GM18517 (cell line): Measurements from ENCODE around the gene ANKRD28.

ENCODE experiments used
- ATAC-seq: cut with Tn5 transposase; IDR thresholded peaks from one replicate; pipeline ENCODE4 v1.9.1; 2021; ENCODE audit warnings: mild to moderate bottlenecking, moderate library complexity; ENCODE audit not compliant: unreplicated experiment

ANKRD28 gene

DNA sequence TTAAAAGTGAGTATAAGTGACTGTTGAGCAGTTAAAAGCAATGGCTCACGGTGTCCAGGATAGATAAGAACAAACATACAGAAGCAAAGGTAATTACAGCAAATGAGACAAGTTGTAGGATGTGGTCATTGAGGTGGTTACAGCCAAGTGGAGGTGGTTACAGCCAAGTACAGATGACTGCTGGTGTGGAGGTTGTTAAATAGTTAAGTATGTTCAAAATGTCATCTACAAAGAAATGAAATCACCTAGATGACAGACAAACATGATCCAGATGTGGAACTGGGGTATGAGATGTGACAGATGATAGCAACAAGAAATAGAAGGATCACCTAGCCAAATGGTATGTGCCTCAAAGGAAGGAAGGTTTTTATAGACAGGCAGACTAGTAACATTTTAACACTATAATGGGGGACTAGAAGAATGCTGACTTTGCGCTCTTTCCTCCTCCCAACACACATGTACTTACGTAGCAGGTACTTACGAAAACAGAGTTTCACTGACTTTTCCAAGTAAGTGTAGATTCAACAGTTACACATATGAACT, 6.8 kb upstream of the ANKRD28 start:
- ATAC-seq = peak; percentile 44

DNA sequence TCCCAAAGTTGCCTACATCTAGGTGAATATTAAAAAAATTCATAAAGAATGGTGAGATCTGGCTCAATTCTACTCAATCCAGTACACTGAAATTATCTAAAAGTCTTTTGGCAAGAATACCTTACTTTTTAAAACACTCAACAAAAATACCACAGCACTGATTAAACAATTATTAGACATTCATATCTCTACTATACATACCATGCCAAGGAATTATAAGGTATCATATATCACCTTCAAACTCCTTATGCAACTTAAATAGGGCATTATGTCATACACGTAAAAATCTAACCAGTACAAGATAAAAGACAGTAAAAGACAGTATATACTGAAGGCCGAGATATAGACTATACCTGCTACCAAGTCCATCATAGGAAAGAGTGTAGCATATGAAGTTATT, 6.1 kb upstream of the ANKRD28 start:
- ATAC-seq = no peak

DNA sequence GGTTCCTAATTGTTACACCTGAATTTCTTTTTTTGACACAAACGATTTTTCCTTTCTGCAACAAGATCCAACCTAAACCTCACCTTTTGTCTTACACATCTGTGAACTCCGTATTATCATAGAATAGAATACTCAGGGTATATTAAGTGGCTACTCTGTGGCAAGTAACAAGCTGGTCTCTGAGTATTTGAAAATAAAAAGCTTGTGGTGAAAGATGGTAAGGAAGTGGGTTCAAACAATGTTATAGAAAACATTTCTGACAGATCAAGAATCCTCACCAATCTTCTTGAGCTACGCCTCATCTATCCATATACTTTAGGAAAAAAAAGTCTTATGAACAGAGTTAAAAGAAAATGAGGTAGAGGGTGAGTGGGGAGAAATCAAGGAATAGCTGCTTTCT, 3.5 kb upstream of the ANKRD28 start:
- ATAC-seq = no peak

DNA sequence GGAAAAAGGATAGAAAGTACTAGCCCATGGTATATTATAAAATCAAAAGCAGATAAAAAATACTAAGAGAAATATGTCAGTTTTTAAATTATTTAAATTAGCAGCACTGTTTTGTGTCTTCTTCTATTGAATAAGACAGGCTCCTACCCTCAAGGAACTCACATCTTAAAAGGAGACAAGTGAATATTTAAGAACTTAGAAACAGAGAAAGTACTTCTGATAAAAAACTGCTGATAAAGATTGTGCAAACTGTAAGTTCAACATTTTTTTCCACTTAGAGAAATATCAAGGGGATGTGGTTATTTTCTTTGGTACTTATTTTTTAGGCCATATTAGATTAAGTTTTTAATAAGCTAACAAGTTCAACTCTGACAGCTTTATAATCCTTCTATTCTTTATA, 3.0 kb upstream of the ANKRD28 start:
- ATAC-seq = no peak

DNA sequence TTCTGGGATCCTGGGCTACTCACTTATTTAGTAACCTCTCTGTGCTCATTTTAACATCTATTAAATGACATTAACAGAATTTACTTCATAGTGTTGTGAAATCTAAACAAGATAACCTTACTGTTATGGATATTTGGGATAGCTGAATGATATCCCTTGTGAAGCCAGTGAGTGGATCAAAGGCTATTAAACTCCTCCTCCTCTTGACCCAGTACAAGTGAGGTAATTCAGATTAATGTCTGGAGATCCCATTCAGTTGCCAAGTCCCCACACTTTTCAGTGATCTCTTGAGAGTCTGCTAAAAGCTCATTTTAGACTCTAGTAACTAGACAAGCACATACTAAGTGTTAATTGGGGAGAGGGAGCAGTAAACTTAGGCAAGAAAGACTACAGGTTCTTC, 2.5 kb upstream of the ANKRD28 start:
- no peak for ATAC-seq

DNA sequence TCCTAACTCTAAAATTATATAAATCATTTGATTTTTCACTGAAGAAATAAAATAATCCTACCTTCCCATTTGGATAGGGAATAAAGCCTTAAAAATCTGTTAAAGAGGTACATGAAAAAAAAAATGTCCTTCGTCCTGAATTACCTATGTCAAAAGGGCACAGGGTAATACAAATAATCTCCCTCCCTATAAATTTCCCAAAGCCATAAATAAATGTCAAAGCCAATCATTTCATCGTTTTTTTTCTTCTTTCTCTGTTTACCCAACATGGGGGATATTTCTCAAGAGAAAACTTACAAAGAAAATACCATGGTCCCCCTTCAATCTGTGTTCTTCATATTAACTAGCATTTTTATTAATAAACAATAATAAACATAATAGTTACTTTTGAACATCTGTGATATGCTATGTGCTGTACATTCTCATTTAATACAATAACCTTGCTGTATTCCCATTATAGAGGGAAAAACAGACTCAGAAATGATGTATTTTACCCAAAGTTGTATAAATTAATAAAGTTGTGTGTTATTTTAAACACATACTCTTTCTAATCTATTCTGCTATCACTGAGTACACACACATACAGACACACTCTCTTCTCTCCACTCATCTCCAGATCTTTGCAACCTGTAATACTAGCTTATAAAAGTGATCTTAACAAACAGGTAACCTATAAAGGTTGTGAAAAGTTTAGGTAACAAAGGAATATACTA, 910 bp upstream of the ANKRD28 start:
- ATAC-seq = no peak

DNA sequence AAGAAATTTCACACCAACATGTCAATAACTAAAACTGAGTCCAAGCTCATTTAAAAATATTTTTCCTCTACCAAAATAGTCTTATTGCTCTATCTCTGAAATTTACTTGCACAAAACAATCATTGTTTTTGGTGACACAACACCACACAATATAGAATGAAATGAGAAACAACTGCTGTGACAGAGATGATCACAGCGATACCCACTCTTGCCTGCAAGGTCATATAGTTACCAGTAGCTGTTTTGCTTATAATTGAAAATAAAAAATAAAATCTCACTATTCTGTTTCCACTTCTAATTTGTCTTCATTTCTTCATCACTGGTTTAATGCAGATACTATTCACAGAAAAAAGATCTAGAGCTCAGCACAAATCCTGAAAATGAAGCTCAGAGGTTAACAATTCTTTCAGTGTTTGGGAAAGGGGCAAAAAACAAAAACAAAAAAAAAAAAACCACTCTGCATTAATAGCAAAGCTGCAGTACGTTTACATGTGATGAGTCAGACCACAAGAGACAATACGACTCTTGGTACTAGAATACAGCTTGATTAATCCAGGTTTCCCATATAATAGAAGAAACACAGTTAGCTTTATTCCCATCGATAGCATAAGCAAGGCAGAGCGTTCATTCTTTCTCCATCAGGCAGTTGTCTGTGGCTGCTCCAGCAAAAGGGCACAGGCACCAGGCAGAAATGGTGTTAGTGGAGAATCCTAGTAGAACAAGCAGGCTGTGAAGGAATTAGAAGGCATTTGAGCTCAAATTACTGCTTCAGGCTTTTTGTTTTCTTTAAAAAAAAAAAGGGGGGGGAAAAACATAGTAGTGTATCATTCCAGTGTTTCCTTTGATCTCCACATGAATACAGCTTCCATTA, 773 bp downstream of the ANKRD28 start:
- no peak for ATAC-seq

DNA sequence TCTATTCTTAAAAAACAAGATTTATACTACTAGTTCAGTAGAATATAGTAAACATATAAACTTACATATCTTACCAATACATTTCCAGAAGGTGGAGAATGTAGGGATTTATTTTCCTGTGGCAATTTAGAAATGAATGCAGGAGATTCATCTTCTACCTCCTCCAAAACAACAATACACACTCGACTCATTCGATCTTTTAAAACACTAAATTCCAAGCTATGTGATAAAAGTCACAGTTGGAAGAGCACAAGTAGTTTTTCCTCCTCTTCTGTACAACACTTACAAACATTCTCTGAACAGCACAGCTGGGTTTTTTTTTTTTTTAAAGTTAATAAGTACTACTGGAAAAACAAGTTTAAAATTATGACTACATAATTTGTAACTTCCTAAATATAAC, 1.4 kb downstream of the ANKRD28 start:
- no peak for ATAC-seq

DNA sequence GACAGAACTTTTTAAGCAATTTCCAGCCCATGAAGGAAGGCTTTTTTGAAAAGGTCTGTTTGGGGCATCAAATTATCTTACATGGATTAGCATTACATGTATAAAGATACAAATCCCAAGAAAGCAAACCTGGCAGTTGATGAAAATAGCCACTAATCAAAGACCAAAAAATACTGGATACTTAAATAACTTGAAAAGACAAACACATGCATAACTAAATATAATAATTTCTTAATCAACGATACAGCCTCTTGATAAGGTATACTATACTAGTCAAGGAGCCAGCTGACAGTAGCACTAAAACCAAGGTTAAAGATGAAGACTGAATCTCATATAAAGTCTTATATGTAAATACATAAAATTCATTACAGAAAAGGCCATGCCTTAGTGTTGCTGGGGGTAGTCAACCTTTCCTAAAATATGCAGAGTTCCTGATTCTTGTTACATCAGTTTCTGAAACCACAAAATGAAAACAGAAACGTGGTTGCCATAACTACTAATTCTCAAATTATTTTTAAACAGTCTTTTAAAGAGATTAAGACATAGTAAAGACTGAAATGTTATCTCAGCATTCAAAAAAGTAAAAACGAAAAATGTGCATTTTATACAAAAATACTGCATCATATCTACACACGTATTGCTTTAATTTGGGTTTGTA, 2.0 kb downstream of the ANKRD28 start:
- peak; percentile 38 for ATAC-seq

DNA sequence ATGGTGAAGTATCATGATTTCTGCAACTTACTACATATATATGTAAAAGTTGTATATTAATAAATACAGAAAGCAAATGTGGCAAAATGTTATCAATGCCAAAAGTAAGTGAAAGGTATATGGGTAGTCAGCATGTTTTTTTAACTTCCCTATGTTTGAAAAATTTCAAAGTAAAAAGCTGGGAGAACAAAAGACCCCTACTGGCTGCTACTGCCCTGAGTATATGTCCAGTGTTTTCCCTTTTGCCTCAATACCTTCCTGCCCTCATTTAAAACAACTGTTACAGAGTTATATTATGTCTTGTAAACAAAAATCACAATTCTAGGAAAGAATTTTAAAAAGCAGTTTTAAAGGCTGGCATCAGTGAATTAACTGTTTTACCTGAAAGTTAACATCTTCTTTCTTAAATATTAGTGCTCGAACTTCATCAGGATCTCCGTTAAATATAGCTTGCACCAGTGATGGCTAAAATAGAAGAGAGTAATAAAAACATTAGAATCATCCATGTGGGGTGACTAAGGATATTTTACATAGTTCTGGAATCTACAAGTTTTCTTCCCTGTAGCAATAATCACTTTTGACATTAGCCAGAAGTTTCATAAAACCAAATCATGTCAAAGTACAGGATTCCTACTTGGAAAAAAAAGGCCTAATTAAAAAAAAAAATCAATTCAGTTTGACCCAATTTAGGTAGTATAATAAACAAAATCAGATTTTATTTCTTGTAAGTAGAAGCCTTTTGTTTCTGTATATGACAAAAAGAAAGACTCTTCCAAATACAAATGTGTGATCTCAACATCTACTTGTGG, 2.7 kb downstream of the ANKRD28 start:
- ATAC-seq = no peak

DNA sequence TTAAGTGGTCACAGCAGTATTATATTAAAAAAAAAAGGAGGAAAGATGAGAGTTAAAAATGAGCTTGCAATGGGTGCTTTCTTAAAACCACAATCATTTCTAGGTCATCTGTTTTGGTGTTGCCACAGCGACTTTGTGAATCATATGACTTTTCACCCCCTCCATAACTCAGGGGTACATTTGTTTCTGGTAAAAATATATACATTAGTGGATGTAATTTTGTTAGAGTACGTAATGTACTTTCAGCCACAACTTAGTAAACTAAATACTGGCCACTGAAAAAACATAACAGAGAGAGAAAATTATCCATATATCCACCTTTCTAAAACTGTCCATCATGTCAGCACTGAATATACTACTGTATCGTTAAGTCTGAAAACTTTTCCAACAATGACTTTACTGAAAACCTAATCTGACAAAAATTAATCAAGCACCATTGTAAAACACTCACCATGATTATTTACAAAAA, 3.4 kb downstream of the ANKRD28 start:
- ATAC-seq = peak; percentile 40

DNA sequence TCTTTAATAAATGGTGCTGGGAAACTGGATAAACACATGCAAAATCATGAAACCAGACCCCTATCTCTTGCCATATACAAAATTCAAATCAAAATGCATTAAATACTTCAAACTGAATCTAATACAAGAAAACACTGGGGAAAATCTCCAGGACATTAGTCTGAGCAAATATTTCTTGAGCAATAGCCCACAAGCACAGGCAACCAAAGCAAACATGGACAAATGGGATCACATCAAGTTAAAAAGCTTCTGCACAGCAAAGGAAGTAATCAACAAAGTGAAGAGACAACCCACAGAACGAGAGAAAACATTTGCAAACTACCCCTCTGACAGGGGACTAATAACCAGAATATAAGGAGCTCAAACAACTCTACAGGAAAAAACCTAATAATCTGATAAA, 6.3 kb downstream of the ANKRD28 start:
- ATAC-seq = no peak

DNA sequence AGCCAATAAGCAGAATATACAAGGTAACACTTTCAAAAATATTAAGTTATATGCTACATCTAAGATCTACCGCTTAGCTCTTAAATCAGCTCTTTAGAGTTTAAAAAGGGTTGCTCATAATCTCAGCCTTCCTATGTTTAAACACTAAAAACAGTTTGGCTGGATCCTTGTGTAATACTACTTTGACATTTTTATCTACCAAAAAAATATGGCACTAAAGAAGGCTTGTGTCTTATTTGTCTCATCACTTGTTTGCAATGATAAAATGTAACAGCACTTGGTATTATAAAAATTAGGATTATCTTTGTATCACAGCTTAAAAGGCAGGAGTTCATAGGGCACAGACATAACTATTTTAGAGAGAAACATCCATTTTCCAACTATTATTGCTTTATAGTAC, 9.8 kb downstream of the ANKRD28 start:
- no peak for ATAC-seq

DNA sequence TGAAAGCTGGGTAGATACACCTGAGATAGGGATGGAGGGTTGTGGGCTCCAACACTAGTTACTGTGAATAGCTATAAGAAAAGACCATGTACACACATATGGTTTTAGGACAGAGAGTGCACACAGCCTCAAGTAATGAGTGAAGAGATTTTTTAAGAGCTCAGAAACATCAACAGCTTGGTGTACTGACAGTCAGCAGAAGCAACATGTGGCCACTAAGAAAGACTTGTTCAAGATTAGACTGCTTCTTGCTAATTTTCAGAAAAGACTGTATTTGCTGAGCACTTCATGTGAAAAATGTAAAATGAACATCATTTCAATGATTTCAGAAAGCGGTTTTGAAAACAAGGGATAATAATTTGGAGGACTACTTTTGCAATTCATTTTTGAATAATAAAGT, 10.3 kb downstream of the ANKRD28 start:
- ATAC-seq = no peak

DNA sequence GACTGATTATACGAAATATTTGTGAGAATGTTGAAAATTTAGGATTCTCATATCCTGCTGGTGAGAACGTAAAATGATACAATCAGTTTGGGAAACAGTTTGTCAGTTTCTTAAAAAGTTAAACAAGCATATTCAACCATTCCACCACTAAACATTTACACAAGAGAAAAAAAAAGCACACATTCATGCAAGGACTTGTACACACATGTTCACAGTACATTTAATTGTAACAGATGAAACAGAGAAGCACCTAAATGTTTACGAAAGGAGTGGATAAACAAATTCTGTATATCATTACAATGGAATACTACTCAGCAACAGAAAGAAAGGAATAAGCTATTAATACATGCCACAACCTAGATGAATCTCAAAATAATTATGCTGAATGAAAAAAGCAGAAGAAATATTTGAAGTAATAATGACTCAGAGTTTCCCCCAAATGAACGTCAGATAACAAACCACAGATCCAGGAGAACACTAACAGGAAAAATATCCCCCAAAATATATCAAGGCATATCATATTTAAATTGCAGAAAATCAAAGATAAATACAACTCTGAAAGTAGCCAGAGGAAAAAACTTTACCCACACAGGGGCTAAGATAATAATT, 14.3 kb downstream of the ANKRD28 start:
- no peak for ATAC-seq

DNA sequence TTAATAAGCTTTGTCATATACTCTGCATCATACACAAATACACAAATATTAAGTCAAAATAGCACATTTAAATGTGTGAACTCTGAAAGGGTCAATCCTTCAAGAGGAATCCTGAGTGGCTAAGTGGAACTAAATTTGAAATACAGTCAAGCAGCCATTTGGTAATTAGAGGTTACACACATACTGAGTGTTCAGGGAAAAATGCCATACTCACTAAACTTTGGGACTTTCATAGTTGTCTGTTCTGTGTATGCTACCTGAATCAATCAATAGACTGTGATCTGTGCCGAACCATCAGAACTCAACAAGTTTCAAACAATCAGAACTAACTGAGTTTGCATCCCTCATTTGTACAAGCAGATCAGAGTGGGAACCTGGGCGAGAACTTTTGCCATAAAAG, 15.3 kb downstream of the ANKRD28 start:
- no peak for ATAC-seq

DNA sequence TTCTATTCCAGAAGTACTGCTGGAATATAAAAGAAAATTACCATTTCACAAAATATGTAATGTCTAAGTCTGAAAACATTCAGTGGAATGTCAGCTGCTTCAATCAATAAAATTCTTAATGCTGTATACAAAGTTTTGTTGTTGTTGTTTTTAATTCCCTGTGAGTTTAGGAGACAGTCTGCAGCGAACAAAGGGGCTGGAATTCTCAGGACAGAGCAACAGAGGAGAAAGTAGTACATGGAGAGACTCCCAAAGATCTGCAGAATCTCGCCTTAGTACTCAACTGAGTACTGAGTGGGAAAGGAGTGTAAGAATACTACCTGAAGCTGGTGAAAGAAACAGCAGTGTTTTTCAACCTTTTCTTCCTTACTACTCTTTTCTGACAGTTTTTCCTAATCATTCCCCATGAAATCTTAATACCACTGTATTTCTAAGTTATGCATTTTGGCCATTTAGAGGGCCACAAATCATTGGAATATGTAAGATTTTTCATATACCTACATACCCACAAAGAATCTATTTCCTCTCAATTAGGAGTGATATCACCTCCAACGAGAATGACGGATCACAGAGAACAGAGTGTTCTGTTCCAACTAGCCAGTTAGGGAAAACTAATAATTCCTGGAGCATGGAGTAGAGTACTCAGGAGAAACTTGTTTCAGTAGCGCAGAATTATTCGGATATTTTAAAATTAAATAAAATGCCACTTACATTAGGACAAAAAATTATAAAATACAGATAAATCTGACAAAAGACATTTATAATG, 16.0 kb downstream of the ANKRD28 start:
- no peak for ATAC-seq

DNA sequence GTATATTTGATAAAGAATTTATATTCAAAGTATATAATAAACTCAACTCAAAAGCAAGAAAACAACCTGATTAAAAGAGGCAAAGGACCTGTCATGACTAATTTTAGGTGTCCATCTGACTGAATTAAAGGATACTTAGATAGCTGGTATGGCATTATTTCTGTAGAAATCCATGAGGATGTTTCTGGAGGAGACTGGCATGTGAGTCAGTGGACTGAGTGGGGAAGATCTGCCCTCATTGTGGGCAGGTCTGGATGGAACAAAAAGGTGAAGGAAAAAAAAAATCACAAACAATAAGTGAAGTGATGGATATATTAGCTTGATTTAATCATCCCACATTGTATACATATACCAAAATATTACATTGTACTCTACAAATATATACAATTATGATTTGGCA, 16.6 kb downstream of the ANKRD28 start:
- ATAC-seq = no peak

DNA sequence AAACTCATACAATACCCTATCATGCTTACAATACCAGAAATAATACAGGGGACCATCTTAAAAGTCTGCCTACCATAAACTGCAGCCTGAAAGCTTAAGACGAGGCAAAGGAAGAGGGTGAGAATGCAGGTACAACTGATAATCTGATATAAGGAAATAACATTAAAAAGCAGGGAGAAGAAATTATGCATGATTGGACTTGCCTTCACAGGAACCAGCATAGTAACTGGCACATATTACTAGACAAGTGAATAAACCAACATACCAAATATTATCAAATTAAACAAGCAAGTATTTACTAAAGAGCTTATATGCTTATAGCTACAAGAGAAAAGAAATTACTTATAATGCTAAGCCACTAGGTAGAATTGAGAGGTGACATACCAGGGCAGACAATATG, 18.7 kb downstream of the ANKRD28 start:
- ATAC-seq = no peak
